T-helper 1 cell treated with Interleukin-12 subunit alpha and Interleukin-12 subunit beta and Interleukin-4 antibody, amounts not matched to agents 30 ng/mL and 1 ng/mL, for 36 hours (primary cell): Measurements from ENCODE around the gene MRTO4. TPM values are rescaled to one million over a fixed set of nuclear protein-coding genes. Genes with fewer than 3 reads are reported as not detected.

Source experiments
- intact Hi-C: fragments of 100-400 bp; cut with micrococcal nuclease; formaldehyde crosslinking; loops from one replicate; pipeline ENCODE4 v1.15.1; 2024
- total RNA-seq: library from RNA; stranded (reverse); gene quantifications from 2 replicates; pipeline ENCODE4 v1.2.3, GENCODE V29; 2022

Gene MRTO4
- total RNA-seq, 1 donor from 2014 or later = 48.6 TPM

- intact Hi-C loops = no loop called here
These were observed 56.9 kb downstream of the MRTO4 start for GRCh38 chr1:19308509-19308907.

- intact Hi-C loops = no loop called here
These were observed 57.7 kb downstream of the MRTO4 start for GRCh38 chr1:19309123-19309813.

Other genes with a start within 250 kb of the MRTO4 start
- gene UBR4, start 41.5 kb upstream of the MRTO4 start, total RNA-seq = 142 and 149 TPM in 2 replicates
- 45.2 and 47.8 TPM in 2 replicates for gene EMC1, start 281 bp upstream of the MRTO4 start, total RNA-seq
- 1.6 and 2.0 TPM in 2 replicates for gene AKR7A3, start 37.0 kb downstream of the MRTO4 start, total RNA-seq
- gene AKR7A2, start 60.3 kb downstream of the MRTO4 start, total RNA-seq = 24.2 and 29.4 TPM in 2 replicates
- gene SLC66A1, start 60.5 kb downstream of the MRTO4 start, total RNA-seq = 8.9 TPM in 2 replicates
- 558 and 561 TPM in 2 replicates for gene CAPZB, start 233.7 kb downstream of the MRTO4 start, total RNA-seq